ENCODE results near the gene MACROD2. TPM values are rescaled to one million over a fixed set of nuclear protein-coding genes. Genes with fewer than 3 reads are reported as not detected.

The MACROD2 gene
- total RNA-seq, 1 experiment from 2014 or later: 3.7 TPM

- TF ChIP-seq RAD21 (IDR thresholded peaks at IDR 0.05; ENCODE audit: low read depth) (no peak), JUND (IDR thresholded peaks at IDR 0.05) (peak; percentile 59), EZH2 (IDR thresholded peaks at IDR 0.05) (no peak), YY1 (IDR thresholded peaks at IDR 0.05; ENCODE audit: extremely low read depth, insufficient replicate concordance, low read depth, low read length) (no peak)
Measured at GRCh38 chr20:14288341-14289330, 293.3 kb downstream of the MACROD2 start (continued).

GRCh38 chr20:14291502-14291901, 296.2 kb downstream of the MACROD2 start:
- Histone ChIP-seq H3K79me2 (ENCODE audit: insufficient read depth, low read length) (no peaks in the 10 kb centered on the region), H3K4me3 (replicated peaks in 1 of 2; ENCODE audit: low read depth in 1 of 2, low read length in 2 of 2) (no peak overlapping the region), H3K9ac (ENCODE audit: low read length) (no peak overlapping the region), H3K36me3 (ENCODE audit: control insufficient read depth in 1 of 2, insufficient read depth in 2 of 2, low read length in 2 of 2) (no peaks in the 10 kb centered on the region), H3K9me2 (ENCODE audit: insufficient read depth) (no peaks in the 10 kb centered on the region), H3K4me2 (ENCODE audit: low read length) (no peak overlapping the region), H3K4me1 (ENCODE audit: control insufficient read depth in 1 of 2, insufficient read depth in 2 of 2, low read length in 2 of 2) (peaks cover 0 to 14% of the 10 kb centered on the region in 2 experiments; a peak in 1 of 4 replicates), H3K9me3 (ENCODE audit: control insufficient read depth in 1 of 2, insufficient read depth in 1 of 2, low read depth in 1 of 2, low read length in 2 of 2) (no peaks in the 10 kb centered on the region), H3K27ac (ENCODE audit: low read depth, low read length) (no peak overlapping the region), H3K27me3 (ENCODE audit: insufficient read depth, low read length) (no peaks in the 10 kb centered on the region), H4K20me1 (ENCODE audit: insufficient read depth) (no peaks in the 10 kb centered on the region), H2AFZ (ENCODE audit: low read depth, low read length, poor library complexity, severe bottlenecking) (no peak overlapping the region)
- RAD21 ChIA-PET (ENCODE audit: low non-redundant PET in 1 of 2, low total read pairs in 2 of 2, uncharacterized antibody in 2 of 2, unreplicated experiment in 2 of 2): no interaction called here
- ATAC-seq (no peak), DNase-seq (ENCODE audit: low read depth, low spot score) (no peak)
- POLR2A ChIA-PET: no interaction called here
- no TSS peak for BruUV-seq (replicated peaks)
- intact Hi-C loops (cut with micrococcal nuclease): no loop called here
- CTCF ChIA-PET: no interaction called here
- TF ChIP-seq CEBPB (IDR thresholded peaks at IDR 0.05; ENCODE audit: low read depth): no peak
- TF ChIP-seq, protein P1, sequence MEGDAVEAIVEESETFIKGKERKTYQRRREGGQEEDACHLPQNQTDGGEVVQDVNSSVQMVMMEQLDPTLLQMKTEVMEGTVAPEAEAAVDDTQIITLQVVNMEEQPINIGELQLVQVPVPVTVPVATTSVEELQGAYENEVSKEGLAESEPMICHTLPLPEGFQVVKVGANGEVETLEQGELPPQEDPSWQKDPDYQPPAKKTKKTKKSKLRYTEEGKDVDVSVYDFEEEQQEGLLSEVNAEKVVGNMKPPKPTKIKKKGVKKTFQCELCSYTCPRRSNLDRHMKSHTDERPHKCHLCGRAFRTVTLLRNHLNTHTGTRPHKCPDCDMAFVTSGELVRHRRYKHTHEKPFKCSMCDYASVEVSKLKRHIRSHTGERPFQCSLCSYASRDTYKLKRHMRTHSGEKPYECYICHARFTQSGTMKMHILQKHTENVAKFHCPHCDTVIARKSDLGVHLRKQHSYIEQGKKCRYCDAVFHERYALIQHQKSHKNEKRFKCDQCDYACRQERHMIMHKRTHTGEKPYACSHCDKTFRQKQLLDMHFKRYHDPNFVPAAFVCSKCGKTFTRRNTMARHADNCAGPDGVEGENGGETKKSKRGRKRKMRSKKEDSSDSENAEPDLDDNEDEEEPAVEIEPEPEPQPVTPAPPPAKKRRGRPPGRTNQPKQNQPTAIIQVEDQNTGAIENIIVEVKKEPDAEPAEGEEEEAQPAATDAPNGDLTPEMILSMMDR (IDR thresholded peaks at IDR 0.05 in 2 of 3, conservative IDR thresholded peaks at IDR 0.05 in 1 of 3; ENCODE audit: borderline replicate concordance in 1 of 3, insufficient read depth in 1 of 3, low read depth in 2 of 3, low read length in 2 of 3): no peak
- no peak for TF ChIP-seq JUND (IDR thresholded peaks at IDR 0.05)
- TF ChIP-seq, protein P2, sequence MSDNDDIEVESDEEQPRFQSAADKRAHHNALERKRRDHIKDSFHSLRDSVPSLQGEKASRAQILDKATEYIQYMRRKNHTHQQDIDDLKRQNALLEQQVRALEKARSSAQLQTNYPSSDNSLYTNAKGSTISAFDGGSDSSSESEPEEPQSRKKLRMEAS (IDR thresholded peaks at IDR 0.05): no peak
- TF ChIP-seq SIN3A (IDR thresholded peaks at IDR 0.05; ENCODE audit: low read depth): no peak
- TF ChIP-seq RAD21 (IDR thresholded peaks at IDR 0.05; ENCODE audit: low read depth): no peak
- no peak for TF ChIP-seq POLR2A (IDR thresholded peaks at IDR 0.05; ENCODE audit: borderline replicate concordance, extremely low read depth, insufficient read depth, insufficient read length)
- no peak for TF ChIP-seq POLR2AphosphoS5 (IDR thresholded peaks at IDR 0.05; ENCODE audit: low read depth, low read length)
- TF ChIP-seq EZH2 (IDR thresholded peaks at IDR 0.05): no peak
- no peak for TF ChIP-seq ZFX (IDR thresholded peaks at IDR 0.05)
- TF ChIP-seq, protein P3, sequence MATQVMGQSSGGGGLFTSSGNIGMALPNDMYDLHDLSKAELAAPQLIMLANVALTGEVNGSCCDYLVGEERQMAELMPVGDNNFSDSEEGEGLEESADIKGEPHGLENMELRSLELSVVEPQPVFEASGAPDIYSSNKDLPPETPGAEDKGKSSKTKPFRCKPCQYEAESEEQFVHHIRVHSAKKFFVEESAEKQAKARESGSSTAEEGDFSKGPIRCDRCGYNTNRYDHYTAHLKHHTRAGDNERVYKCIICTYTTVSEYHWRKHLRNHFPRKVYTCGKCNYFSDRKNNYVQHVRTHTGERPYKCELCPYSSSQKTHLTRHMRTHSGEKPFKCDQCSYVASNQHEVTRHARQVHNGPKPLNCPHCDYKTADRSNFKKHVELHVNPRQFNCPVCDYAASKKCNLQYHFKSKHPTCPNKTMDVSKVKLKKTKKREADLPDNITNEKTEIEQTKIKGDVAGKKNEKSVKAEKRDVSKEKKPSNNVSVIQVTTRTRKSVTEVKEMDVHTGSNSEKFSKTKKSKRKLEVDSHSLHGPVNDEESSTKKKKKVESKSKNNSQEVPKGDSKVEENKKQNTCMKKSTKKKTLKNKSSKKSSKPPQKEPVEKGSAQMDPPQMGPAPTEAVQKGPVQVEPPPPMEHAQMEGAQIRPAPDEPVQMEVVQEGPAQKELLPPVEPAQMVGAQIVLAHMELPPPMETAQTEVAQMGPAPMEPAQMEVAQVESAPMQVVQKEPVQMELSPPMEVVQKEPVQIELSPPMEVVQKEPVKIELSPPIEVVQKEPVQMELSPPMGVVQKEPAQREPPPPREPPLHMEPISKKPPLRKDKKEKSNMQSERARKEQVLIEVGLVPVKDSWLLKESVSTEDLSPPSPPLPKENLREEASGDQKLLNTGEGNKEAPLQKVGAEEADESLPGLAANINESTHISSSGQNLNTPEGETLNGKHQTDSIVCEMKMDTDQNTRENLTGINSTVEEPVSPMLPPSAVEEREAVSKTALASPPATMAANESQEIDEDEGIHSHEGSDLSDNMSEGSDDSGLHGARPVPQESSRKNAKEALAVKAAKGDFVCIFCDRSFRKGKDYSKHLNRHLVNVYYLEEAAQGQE (IDR thresholded peaks at IDR 0.05; ENCODE audit: low read depth): no peak
- no peak for TF ChIP-seq CBX3 (IDR thresholded peaks at IDR 0.05; ENCODE audit: low read depth)
- TF ChIP-seq, protein P4, sequence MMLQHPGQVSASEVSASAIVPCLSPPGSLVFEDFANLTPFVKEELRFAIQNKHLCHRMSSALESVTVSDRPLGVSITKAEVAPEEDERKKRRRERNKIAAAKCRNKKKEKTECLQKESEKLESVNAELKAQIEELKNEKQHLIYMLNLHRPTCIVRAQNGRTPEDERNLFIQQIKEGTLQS (IDR thresholded peaks at IDR 0.05): no peak
- no peak for TF ChIP-seq EGR1 (IDR thresholded peaks at IDR 0.05; ENCODE audit: low read depth)
- no peak for TF ChIP-seq SP1 (IDR thresholded peaks at IDR 0.05; ENCODE audit: low read depth)
- TF ChIP-seq YY1 (IDR thresholded peaks at IDR 0.05; ENCODE audit: extremely low read depth, insufficient replicate concordance, low read depth, low read length): no peak

Data from HCT116 (cell line).